NB4 (cell line): ENCODE measurements around the gene CCM2L.
"Not testable (repeated sequence)": the region's sequence is repeated elsewhere in the genome, so short reads cannot be mapped to it uniquely, and the experiment has no call there.

Experiments
- DNase-seq: peaks from one replicate; pipeline ENCODE4 v3.0.0; 2010; ENCODE audit warnings: low read depth
- H3K4me3 ChIP-seq: one replicate; pipeline ENCODE4 v1.5.1; 2011; ENCODE audit warnings: mild to moderate bottlenecking, low read depth, low read length, moderate library complexity
- CTCF ChIP-seq: IDR thresholded peaks from one replicate; pipeline ENCODE4 v1.5.1; 2012; ENCODE audit warnings: low read depth, low read length
- MAX ChIP-seq: IDR thresholded peaks from 2 replicates; pipeline ENCODE4 v1.6.1; 2011; ENCODE audit warnings: low read depth, low read length
- MYC ChIP-seq: IDR thresholded peaks from 2 replicates; pipeline ENCODE4 v1.6.1; 2011; ENCODE audit warnings: low read depth, low read length
- POLR2A ChIP-seq: IDR thresholded peaks from 2 replicates; pipeline ENCODE4 v1.6.1; 2011; ENCODE audit warnings: mild to moderate bottlenecking; ENCODE audit not compliant: insufficient read length; ENCODE audit errors: extremely low read depth

The CCM2L gene

GRCh38 chr20:32033316-32033715, 23.1 kb downstream of the CCM2L start:
- TF ChIP-seq POLR2A = no peak
- no peak for TF ChIP-seq MAX
- TF ChIP-seq MYC = no peak
- TF ChIP-seq CTCF = no peak
- H3K4me3 ChIP-seq = no peak overlapping the region
- no peak for DNase-seq

GRCh38 chr20:32033721-32034120, 23.5 kb downstream of the CCM2L start:
- not testable (repeated sequence) for H3K4me3 ChIP-seq, DNase-seq

GRCh38 chr20:32034581-32035425, 24.6 kb downstream of the CCM2L start:
- H3K4me3 ChIP-seq = no peak overlapping the region
- peak; percentile 66 for DNase-seq
- TF ChIP-seq MAX (no peak), CTCF (peak; percentile 55)

GRCh38 chr20:32035426-32035779, 25.2 kb downstream of the CCM2L start:
- no peak for TF ChIP-seq POLR2A
- DNase-seq = no peak

GRCh38 chr20:32036252-32036651, 26.0 kb downstream of the CCM2L start:
- TF ChIP-seq POLR2A (no peak), MAX (no peak)
- DNase-seq = no peak
- no peak overlapping the region for H3K4me3 ChIP-seq

More at GRCh38 chr20:32035426-32035779, 25.2 kb downstream of the CCM2L start:
- no peak overlapping the region for H3K4me3 ChIP-seq

GRCh38 chr20:32036716-32037485, 26.7 kb downstream of the CCM2L start:
- H3K4me3 ChIP-seq = no peak overlapping the region
- no peak for TF ChIP-seq POLR2A
- TF ChIP-seq MAX = no peak
- TF ChIP-seq CTCF = no peak
- peak; percentile 35; the same call in 1 of the 2 replicates for TF ChIP-seq MYC
- peak; percentile 57 for DNase-seq

- DNase-seq = peak; percentile 59
- TF ChIP-seq CTCF (no peak), MAX (no peak), POLR2A (no peak), MYC (no peak)
- no peak overlapping the region for H3K4me3 ChIP-seq
Observed at GRCh38 chr20:32037929-32038328, 27.7 kb downstream of the CCM2L start.
